ENCODE data around the gene RSKR. TPM values are rescaled to one million over a fixed set of nuclear protein-coding genes. Genes with fewer than 3 reads are reported as not detected.
A peak's percentile ranks its signal among the peaks of the same experiment; 100 is the strongest.

The RSKR gene
- total and polyA plus RNA-seq, 9 of the 15 experiments (the other 6 are each of a cell fraction or from before 2014, with no cell fraction given): 1.4 to 42.3 (median 16.2) TPM

DNA sequence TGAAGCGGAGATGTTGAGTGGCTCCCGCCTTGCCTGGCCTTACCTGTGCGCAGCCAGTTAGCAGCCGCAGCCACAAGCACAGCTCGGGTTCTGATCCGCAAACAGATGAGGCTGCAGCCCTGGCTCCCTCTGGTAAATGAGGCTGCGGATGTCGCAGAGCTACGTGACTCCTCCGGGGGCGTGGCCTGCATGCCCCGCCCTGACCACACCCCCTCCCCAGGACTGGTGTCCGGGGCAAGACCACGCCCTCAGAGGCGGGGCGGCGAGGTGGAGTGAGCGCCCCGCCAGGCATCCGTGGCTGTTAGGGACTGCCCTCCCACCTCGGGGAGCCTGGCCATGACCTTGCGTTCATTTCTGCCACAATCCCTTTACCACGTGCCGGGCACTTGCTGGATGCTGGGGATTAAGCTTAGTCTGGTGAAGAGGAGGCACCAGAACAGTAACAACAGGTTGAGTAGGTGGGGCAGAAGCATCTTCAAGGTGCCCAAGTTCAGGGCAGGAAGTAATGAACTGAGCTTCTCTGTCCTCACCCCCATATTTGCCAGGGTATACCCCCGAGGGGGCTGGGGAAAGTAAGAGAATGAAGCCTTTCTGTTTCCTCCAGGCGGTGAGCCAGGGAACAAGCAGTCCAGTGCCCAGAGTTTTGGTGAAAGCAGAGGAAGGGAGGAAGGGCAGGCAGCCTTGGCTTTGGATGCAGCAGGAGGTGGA is 37.1 kb downstream of the RSKR start, which contains the start of gene ALDOC (continued):
- TF ChIP-seq, protein P1, sequence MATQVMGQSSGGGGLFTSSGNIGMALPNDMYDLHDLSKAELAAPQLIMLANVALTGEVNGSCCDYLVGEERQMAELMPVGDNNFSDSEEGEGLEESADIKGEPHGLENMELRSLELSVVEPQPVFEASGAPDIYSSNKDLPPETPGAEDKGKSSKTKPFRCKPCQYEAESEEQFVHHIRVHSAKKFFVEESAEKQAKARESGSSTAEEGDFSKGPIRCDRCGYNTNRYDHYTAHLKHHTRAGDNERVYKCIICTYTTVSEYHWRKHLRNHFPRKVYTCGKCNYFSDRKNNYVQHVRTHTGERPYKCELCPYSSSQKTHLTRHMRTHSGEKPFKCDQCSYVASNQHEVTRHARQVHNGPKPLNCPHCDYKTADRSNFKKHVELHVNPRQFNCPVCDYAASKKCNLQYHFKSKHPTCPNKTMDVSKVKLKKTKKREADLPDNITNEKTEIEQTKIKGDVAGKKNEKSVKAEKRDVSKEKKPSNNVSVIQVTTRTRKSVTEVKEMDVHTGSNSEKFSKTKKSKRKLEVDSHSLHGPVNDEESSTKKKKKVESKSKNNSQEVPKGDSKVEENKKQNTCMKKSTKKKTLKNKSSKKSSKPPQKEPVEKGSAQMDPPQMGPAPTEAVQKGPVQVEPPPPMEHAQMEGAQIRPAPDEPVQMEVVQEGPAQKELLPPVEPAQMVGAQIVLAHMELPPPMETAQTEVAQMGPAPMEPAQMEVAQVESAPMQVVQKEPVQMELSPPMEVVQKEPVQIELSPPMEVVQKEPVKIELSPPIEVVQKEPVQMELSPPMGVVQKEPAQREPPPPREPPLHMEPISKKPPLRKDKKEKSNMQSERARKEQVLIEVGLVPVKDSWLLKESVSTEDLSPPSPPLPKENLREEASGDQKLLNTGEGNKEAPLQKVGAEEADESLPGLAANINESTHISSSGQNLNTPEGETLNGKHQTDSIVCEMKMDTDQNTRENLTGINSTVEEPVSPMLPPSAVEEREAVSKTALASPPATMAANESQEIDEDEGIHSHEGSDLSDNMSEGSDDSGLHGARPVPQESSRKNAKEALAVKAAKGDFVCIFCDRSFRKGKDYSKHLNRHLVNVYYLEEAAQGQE (IDR thresholded peaks at IDR 0.05; ENCODE audit: borderline replicate concordance): no peak
- TF ChIP-seq, protein P1 (CRISPR knock-in tag; IDR thresholded peaks at IDR 0.05; ENCODE audit: low read depth): 0 out of 2 replicates have a peak, but pooled peaks have one; percentile 56
- TF ChIP-seq SNRNP70 (optimal IDR thresholded peaks at IDR 0.05; ENCODE audit: low read depth, low read length): no peak
- TF ChIP-seq ZNF212 (CRISPR knock-in tag; IDR thresholded peaks at IDR 0.05): no peak
- TF ChIP-seq, protein P2, sequence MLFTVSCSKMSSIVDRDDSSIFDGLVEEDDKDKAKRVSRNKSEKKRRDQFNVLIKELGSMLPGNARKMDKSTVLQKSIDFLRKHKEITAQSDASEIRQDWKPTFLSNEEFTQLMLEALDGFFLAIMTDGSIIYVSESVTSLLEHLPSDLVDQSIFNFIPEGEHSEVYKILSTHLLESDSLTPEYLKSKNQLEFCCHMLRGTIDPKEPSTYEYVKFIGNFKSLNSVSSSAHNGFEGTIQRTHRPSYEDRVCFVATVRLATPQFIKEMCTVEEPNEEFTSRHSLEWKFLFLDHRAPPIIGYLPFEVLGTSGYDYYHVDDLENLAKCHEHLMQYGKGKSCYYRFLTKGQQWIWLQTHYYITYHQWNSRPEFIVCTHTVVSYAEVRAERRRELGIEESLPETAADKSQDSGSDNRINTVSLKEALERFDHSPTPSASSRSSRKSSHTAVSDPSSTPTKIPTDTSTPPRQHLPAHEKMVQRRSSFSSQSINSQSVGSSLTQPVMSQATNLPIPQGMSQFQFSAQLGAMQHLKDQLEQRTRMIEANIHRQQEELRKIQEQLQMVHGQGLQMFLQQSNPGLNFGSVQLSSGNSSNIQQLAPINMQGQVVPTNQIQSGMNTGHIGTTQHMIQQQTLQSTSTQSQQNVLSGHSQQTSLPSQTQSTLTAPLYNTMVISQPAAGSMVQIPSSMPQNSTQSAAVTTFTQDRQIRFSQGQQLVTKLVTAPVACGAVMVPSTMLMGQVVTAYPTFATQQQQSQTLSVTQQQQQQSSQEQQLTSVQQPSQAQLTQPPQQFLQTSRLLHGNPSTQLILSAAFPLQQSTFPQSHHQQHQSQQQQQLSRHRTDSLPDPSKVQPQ (CRISPR knock-in tag; IDR thresholded peaks at IDR 0.05; ENCODE audit: borderline replicate concordance): no peak
- TF ChIP-seq NR4A1 (CRISPR knock-in tag; IDR thresholded peaks at IDR 0.05): no peak
- TF ChIP-seq NR4A1 (tag; IDR thresholded peaks at IDR 0.05): peak; percentile 85
- peak; percentile 74; the same call in 1 of the 2 replicates for TF ChIP-seq RB1 (IDR thresholded peaks at IDR 0.05; ENCODE audit: low read depth)
- peak; percentile 90 for TF ChIP-seq TAF1 (IDR thresholded peaks at IDR 0.05; ENCODE audit: control insufficient read depth, extremely low read depth, insufficient read depth, low read length, severe bottlenecking)
- peak; percentile 6; the same call in 1 of the 2 replicates for TF ChIP-seq MTA2 (IDR thresholded peaks at IDR 0.05; ENCODE audit: low read depth)
- TF ChIP-seq MAFK (IDR thresholded peaks at IDR 0.05; ENCODE audit: low read length): no peak
- no peak for TF ChIP-seq ZNF232 (CRISPR knock-in tag; IDR thresholded peaks at IDR 0.05)
- peak; percentile 98 for TF ChIP-seq HMGN3 (IDR thresholded peaks at IDR 0.05; ENCODE audit: borderline replicate concordance, extremely low read depth, insufficient read length, low read depth, low read length)
- TF ChIP-seq ZNF134 (CRISPR knock-in tag; conservative IDR thresholded peaks at IDR 0.05): 0 out of 2 replicates have a peak, but pooled peaks have one; percentile 18
- TF ChIP-seq, protein P3, sequence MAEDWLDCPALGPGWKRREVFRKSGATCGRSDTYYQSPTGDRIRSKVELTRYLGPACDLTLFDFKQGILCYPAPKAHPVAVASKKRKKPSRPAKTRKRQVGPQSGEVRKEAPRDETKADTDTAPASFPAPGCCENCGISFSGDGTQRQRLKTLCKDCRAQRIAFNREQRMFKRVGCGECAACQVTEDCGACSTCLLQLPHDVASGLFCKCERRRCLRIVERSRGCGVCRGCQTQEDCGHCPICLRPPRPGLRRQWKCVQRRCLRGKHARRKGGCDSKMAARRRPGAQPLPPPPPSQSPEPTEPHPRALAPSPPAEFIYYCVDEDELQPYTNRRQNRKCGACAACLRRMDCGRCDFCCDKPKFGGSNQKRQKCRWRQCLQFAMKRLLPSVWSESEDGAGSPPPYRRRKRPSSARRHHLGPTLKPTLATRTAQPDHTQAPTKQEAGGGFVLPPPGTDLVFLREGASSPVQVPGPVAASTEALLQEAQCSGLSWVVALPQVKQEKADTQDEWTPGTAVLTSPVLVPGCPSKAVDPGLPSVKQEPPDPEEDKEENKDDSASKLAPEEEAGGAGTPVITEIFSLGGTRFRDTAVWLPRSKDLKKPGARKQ (CRISPR knock-in tag; IDR thresholded peaks at IDR 0.05): no peak

Data from K562 (cell line).